GM18502 (cell line): ENCODE results near the gene ZMYND8.
"Not testable (repeated sequence)": the region's sequence is repeated elsewhere in the genome, so short reads cannot be mapped to it uniquely, and the experiment has no call there.

Source experiments
- ATAC-seq: cut with Tn5 transposase; IDR thresholded peaks from one replicate; pipeline ENCODE4 v1.9.1; 2021; ENCODE audit warnings: mild to moderate bottlenecking; ENCODE audit not compliant: unreplicated experiment, poor library complexity

ZMYND8 gene

GRCh38 chr20:47356526-47357295 is at the start of gene ZMYND8:
ZMYND8 (minus strand) TSS chr20:47356699; CDS start chr20:47356670, 29 bp downstream.
- ATAC-seq = peak; percentile 54

- ATAC-seq = no peak
Measured at GRCh38 chr20:47405775-47406325, 49.4 kb upstream of the ZMYND8 start.

DNA sequence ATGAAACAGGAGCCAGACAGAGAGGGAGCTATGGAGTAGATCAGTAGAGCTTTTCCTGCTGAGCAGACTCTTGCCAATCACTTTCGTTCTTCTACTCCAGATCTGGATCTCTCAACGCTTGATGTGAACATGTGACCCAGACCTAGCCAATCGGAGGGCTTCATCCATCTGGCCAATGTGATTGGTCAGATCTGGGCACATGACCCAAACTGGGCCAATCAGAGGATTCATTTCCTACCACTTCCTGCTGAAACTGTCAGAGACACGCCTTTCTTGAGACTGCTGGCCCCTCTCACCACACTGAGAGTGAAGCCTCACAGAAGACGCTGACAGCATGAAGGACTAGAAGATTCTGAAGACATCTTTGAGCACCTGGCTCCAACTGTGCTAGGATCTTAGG is 44.2 kb upstream of the ZMYND8 start:
- no peak for ATAC-seq

- ATAC-seq = no peak
Measured at GRCh38 chr20:47397652-47398301, 41.3 kb upstream of the ZMYND8 start.

DNA sequence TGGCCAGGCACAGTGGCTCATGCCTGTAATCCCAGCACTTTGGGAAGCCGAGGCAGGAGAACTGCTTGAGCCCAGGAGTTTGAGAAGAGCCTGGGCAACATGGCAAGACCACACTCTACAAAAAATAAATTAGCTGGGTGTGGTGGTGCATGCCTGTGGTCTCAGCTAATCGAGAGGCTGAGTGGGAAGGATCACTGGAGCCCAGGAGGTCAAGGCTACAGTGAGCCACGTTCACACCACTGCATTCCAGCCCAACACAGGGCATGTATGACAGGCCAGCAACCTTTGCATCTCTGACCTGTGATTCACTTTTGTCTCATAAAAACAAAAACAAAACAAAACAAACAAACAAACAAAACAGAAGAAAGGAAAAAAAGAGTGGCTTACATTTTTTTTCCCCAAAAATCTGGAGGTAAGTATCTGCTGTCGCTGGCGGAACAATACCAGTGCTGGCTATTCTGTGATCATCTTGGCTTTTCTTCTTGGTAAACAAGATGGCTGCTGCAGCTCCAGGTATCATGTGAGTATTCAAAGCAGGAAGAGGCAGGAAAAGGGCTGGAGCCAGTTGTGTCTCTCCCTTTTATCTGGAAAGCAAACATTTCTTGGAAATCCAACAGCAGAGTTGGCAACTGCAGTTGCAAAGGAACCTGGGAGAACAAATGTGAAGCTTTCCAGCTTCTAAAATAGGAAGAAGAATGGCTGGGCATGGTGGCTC is 40.4 kb upstream of the ZMYND8 start:
- ATAC-seq = no peak

- not testable (repeated sequence) for ATAC-seq
Measured at GRCh38 chr20:47393796-47394514, 37.5 kb upstream of the ZMYND8 start.

DNA sequence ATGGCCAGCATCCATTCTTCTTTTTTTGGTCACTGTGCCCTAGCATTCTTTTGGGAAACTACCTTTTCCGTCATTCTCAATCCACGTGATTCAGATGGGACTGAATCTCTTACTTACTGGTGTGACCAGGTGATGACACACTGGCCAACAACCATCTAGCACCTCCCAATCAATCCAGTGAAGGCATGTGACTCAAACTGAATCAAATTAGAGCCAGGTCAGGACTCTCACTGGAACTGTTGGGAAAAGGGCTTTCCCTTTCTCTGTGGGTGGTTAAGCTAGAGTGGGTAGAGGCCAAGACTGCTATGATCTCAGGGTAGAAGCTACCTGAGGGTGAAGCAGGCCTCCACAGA is 36.2 kb upstream of the ZMYND8 start:
- ATAC-seq = no peak

DNA sequence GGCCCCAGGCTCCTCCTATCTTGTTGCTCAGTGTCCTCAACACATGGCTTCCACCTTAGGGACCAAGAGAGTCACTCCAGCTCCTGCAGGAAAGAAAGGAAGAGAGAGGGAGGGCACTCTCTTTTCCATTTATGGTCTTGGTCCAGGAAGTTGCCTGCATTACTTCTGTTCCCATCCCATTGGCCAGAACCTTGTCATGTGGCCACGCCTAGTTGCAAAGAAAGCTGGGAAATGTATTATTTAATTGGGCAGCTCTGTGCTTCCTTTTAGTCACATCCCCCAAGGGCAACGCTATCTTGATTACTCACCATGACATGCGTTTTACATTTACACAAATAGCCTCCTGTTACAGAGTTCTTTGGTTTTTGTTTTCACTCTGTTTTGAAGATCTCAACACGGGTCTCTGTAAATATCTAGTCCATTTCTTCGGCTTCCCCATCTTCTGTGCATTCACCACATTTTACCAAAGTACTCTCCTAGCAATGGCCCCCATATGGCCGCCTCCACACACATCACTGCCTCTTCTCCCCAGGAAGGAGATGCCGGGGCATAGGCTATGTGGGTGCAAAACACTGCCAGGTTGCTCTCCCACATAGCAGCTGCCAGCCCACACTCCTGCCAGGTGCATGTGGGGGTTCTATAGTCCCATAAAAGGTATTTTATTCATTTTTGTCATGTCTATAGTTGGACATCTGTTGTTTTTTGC is 35.7 kb upstream of the ZMYND8 start:
- ATAC-seq = no peak

DNA sequence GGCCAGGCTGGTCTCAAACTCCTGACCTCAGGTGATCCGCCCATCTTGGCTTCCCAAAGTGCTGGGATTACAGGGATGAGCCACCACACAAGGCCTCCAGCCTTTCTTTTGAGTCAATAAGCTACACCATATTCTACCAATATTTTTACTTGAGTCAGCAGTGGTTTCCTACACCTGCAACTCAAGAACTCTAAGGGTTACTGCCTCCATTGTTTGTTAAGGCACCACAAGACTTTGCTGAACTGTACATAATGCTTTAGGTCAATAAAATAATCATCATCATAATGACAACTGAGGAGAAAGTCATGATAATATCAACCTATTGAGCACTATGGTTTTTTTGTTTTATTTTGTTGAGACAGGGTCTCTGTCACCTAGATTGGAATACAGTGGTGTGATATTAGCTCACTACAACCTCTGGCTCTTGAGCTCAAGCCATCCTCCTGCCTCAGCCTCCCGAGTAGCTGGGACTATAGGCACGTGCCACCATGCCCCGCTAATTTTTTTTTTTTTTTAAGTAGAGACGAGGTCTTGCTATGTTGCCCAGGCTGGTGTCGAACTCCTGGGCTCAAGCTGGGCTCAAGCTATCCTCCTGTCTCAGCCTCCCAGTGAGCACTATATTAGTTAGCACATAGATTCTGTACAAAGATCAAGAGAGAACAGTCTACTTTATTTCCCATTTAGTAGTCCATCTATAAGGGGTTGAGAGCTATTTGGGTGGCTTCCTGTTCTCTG is 34.9 kb upstream of the ZMYND8 start:
- ATAC-seq = no peak

- no peak for ATAC-seq
Measured at GRCh38 chr20:47389867-47390347, 33.4 kb upstream of the ZMYND8 start.

DNA sequence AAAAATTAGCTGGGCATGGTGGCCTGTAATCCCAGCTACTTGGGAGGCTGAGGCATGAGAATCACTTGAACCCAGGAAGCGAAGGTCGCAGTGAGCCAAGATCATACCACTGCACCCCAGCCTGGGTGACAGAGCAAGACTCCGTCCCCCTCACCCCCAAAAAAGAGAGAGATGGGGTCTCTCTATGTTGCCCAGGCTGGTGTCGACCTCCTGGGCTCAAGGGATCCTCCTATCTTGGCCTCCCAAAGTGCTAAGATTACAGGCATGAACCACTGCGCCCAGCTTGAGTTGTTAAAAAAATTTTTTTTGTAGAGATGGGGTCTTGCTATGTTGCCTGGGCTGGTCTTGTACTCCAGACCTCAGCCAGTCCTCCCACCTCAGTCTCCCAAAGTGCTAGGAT is 29.5 kb upstream of the ZMYND8 start:
- not testable (repeated sequence) for ATAC-seq

DNA sequence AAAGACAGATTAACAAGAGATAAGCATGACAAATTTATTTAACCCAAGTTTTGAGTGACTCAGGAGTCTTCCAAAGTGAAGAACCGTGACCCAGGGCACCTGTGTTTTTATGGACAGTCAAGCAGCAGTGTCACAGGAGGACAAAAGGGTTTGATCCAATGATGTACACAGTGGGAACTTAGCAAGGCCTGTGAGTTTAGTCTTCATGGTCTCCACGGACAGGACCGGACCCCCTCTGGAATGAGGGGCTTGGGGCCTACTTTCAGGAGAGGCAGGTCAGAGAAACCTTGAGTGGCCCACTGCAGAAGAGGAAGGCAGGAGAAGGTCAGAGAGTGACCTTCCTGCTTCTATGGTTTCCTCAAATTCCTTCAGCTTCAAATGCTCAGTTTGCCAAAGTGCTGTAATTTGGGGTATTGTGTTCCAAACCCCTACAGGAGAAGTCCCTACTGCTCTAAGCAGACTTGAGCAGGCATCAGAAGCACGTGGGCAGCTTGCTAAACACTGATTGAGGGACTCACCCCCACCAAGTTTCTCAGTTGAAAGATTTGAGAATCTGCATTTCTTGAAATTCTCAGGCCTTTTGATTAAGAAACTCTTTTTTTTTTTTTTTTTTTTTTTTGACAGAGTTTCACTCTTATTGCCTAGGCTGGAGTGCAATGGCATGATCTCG is 26.4 kb upstream of the ZMYND8 start:
- ATAC-seq = no peak

GRCh38 chr20:47380481-47380880 is 24.0 kb upstream of the ZMYND8 start:
- ATAC-seq = no peak

DNA sequence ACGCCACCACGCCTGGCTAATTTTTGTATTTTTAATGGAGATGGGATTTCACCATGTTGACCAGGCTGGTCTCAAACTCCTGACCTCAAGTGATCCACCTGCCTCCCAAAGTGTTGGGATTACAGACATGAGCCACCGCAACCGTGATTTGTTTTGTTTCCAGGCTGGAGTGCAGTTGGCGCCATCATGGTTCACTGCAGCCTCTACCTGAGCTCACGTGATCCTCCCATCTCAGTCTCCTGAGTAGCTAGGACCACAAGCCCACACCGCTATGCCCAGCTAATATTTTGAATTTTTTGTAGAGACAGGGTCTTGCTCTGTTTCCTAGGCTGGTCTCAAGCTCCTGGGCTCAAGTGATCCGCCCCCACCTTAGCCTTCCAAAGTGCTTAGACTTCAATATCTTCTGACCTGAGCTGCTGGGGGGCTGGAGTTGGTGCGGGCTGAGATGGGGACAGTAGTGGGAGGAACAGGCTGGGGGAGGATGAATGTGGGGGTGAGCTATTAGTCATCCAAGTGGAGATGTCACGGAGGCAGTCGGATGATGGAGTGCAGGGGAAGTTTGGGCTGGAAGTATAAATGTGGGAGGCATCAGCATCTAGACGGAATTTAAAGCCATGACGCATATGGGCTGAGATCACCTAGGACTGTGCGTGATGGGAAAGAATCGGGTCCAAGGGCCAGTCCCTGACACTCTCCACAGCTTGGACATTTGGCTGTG is 23.1 kb upstream of the ZMYND8 start:
- ATAC-seq = no peak

DNA sequence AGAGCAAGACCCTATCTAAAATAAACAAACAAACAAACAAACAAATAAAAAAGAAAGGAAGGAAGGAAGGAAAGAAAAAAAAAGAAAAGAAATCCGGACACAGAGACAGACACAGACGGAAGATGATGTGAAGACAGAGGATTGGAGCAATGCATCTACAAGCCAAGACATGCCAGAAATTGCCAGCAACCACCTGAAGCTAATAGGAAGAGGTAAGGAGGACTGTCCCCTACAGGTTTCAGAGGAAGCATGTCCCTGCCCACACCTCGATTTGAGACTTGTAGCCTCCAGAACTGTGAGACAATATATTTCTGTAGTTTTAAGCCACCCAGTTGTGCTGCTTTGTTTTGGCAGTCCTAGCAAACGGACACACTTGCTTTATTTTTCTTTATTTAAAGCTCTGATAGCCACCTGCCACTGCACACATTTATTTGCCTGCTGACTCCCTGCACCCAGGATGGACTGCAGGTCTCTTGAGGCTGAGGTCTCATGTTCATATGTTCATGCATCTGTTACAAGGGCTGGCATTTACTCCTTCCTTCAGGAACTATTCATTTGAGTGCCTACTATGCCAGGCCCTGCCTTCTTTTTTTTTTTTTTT is 20.7 kb upstream of the ZMYND8 start:
- ATAC-seq = no peak

GRCh38 chr20:47376096-47376643 is 19.7 kb upstream of the ZMYND8 start:
- ATAC-seq = not testable (repeated sequence)

DNA sequence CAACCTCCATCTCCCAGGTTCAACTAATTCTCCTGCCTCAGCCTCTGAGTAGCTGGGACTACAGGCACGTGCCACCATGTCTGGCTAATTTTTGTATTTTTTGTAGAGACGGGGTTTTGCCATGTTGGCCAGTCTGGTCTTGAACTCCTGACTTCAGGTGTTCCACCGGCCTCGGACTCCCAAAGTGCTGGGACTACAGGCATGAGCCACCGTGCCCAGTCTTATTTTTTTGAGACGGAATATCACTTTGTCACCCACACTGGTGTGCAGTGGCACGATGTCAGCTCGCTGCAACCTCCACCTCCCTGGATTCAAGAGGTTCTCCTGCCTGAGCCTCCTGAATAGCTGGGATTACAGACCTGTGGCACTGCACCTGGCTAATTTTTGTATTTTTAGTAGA is 17.6 kb upstream of the ZMYND8 start:
- not testable (repeated sequence) for ATAC-seq
